HEK293 (cell line): ENCODE results near the gene VPS13D.

Source experiments
- CTCF ChIA-PET: fragments of 350-600 bp; formaldehyde crosslinking; extraction: SDS; loops from one replicate; lab custom pipeline; 2021; ENCODE audit warnings: antibody characterized with exemption; lab: Yijun Ruan, JAX
- POLR2A ChIA-PET: fragments of 300-600 bp; formaldehyde crosslinking; extraction: SDS; loops from one replicate; lab custom pipeline; 2020; ENCODE audit warnings: antibody characterized with exemption, inconsistent platforms; lab: Yijun Ruan, JAX
- H3K27ac ChIP-seq: fragments of 200-500 bp; sonication (Bioruptor generic); 2 replicates; pipeline ENCODE4 v1.5.1; 2014; ENCODE audit warnings: low read depth, low read length, control low read depth, inconsistent platforms; ENCODE audit errors: extremely low read depth
- H3K36me3 ChIP-seq, 2 experiments: fragments of 200-500 bp in 1 of 2; sonication (Bioruptor generic) in 1 of 2; 1 replicate in 1 of 2; 2 replicates in 1 of 2; pipeline ENCODE4 v1.5.1; 2014 to 2017; ENCODE audit warnings: inconsistent platforms in 2 of 2, low read length in 2 of 2; ENCODE audit not compliant: control insufficient read depth in 2 of 2, insufficient read depth in 1 of 2
- H3K4me1 ChIP-seq: fragments of 200-500 bp; sonication (Bioruptor generic); 2 replicates; pipeline ENCODE4 v1.5.1; 2014; ENCODE audit warnings: mild to moderate bottlenecking, low read length, inconsistent platforms; ENCODE audit not compliant: control insufficient read depth, insufficient read depth
- H3K4me3 ChIP-seq: 2 replicates; pipeline ENCODE4 v1.5.1; 2011; ENCODE audit warnings: low read depth, mild to moderate bottlenecking, control low read depth, low read length, moderate library complexity
- H3K9me3 ChIP-seq: fragments of 200-500 bp; sonication (Bioruptor generic); 2 replicates; pipeline ENCODE4 v1.5.1; 2014; ENCODE audit warnings: low read depth, low read length, inconsistent platforms; ENCODE audit not compliant: control insufficient read depth, insufficient read depth
- EGR2 ChIP-seq: fragments of 450-650 bp; formaldehyde crosslinking; IDR thresholded peaks from 2 replicates; pipeline ENCODE4 v1.5.1; 2016; ENCODE audit warnings: low read depth, missing biosample characterization, missing genetic modification characterization
- GFI1B ChIP-seq: fragments of 450-650 bp; formaldehyde crosslinking; IDR thresholded peaks from 2 replicates; pipeline ENCODE4 v1.5.1; 2016; ENCODE audit warnings: missing biosample characterization, missing genetic modification characterization
- GLIS1 ChIP-seq: fragments of 450-650 bp; formaldehyde crosslinking; IDR thresholded peaks from 2 replicates; pipeline ENCODE4 v1.5.1; 2016; ENCODE audit warnings: missing biosample characterization, missing genetic modification characterization
- HIC1 ChIP-seq: fragments of 450-650 bp; formaldehyde crosslinking; IDR thresholded peaks from 2 replicates; pipeline ENCODE4 v1.5.1; 2016; ENCODE audit warnings: missing biosample characterization, missing genetic modification characterization
- HOXA7 ChIP-seq: sonication (generic); formaldehyde crosslinking; IDR thresholded peaks from 2 replicates; pipeline ENCODE4 v1.8.1; 2022; ENCODE audit warnings: missing genetic modification reagents, borderline replicate concordance
- KLF16 ChIP-seq: fragments of 450-650 bp; formaldehyde crosslinking; IDR thresholded peaks from 2 replicates; pipeline ENCODE4 v1.5.1; 2017; ENCODE audit warnings: missing biosample characterization, missing genetic modification characterization
- PRDM2 ChIP-seq: fragments of 450-650 bp; formaldehyde crosslinking; IDR thresholded peaks from 2 replicates; pipeline ENCODE4 v1.5.1; 2016; ENCODE audit warnings: missing biosample characterization, missing genetic modification characterization, borderline replicate concordance
- SCRT2 ChIP-seq: fragments of 450-650 bp; formaldehyde crosslinking; IDR thresholded peaks from 2 replicates; pipeline ENCODE4 v1.5.1; 2016; ENCODE audit warnings: missing biosample characterization, missing genetic modification characterization
- TCF7L2 ChIP-seq: IDR thresholded peaks from 2 replicates; pipeline ENCODE4 v1.6.1; 2011; ENCODE audit warnings: low read depth, mild to moderate bottlenecking, inconsistent platforms, low read length, moderate library complexity, borderline replicate concordance
- ZBTB10 ChIP-seq: fragments of 450-650 bp; formaldehyde crosslinking; IDR thresholded peaks from 2 replicates; pipeline ENCODE4 v1.5.1; 2016; ENCODE audit warnings: missing biosample characterization, missing genetic modification characterization
- ZFP37 ChIP-seq: fragments of 450-650 bp; formaldehyde crosslinking; IDR thresholded peaks from 2 replicates; pipeline ENCODE4 v1.5.1; 2016; ENCODE audit warnings: missing biosample characterization, missing genetic modification characterization
- ZNF175 ChIP-seq: fragments of 450-650 bp; formaldehyde crosslinking; IDR thresholded peaks from 2 replicates; pipeline ENCODE4 v1.5.1; 2016; ENCODE audit warnings: missing biosample characterization, missing genetic modification characterization
- ZNF223 ChIP-seq: fragments of 450-650 bp; formaldehyde crosslinking; IDR thresholded peaks from 2 replicates; pipeline ENCODE4 v1.5.1; 2016; ENCODE audit warnings: missing biosample characterization, missing genetic modification characterization
- ZNF23 ChIP-seq: fragments of 450-650 bp; formaldehyde crosslinking; IDR thresholded peaks from 2 replicates; pipeline ENCODE4 v1.5.1; 2016; ENCODE audit warnings: missing biosample characterization, missing genetic modification characterization, borderline replicate concordance
- ZNF292 ChIP-seq: fragments of 450-650 bp; formaldehyde crosslinking; IDR thresholded peaks from 2 replicates; pipeline ENCODE4 v1.5.1; 2016; ENCODE audit warnings: low read depth, missing biosample characterization, missing genetic modification characterization, borderline replicate concordance
- ZNF548 ChIP-seq: fragments of 450-650 bp; formaldehyde crosslinking; IDR thresholded peaks from 2 replicates; pipeline ENCODE4 v1.5.1; 2016; ENCODE audit warnings: missing biosample characterization, missing genetic modification characterization
- ZNF596 ChIP-seq: fragments of 450-650 bp; IDR thresholded peaks from 2 replicates; pipeline ENCODE4 v1.5.0; 2018; ENCODE audit warnings: missing biosample characterization, mild to moderate bottlenecking, missing genetic modification characterization, moderate library complexity
- ZNF670 ChIP-seq: fragments of 450-650 bp; formaldehyde crosslinking; IDR thresholded peaks from 2 replicates; pipeline ENCODE4 v1.5.1; 2016; ENCODE audit warnings: missing biosample characterization, missing genetic modification characterization, low read depth
- ZNF776 ChIP-seq: fragments of 450-650 bp; formaldehyde crosslinking; IDR thresholded peaks from 2 replicates; pipeline ENCODE4 v1.5.0; 2017; ENCODE audit warnings: missing biosample characterization, missing genetic modification characterization, borderline replicate concordance
- ZNF792 ChIP-seq: fragments of 450-650 bp; formaldehyde crosslinking; IDR thresholded peaks from 2 replicates; pipeline ENCODE4 v1.5.1; 2016; ENCODE audit warnings: missing biosample characterization, missing genetic modification characterization
- ZNF837 ChIP-seq: fragments of 450-650 bp; formaldehyde crosslinking; IDR thresholded peaks from 2 replicates; pipeline ENCODE4 v1.5.1; 2016; ENCODE audit warnings: missing biosample characterization, missing genetic modification characterization
- ZNF843 ChIP-seq: fragments of 450-650 bp; formaldehyde crosslinking; IDR thresholded peaks from 2 replicates; pipeline ENCODE4 v1.5.1; 2016; ENCODE audit warnings: missing biosample characterization, missing genetic modification characterization

Gene VPS13D

GRCh38 chr1:12358499-12358898 is 128.7 kb downstream of the VPS13D start:
- no peaks in the 10 kb centered on the region for H3K9me3 ChIP-seq
- TF ChIP-seq ZBTB10 (tag by site-specific recombination): no peak
- TF ChIP-seq ZNF843 (tag by site-specific recombination): no peak
- no peak for TF ChIP-seq ZNF837 (tag by site-specific recombination)
- TF ChIP-seq EGR2 (tag by site-specific recombination): no peak
- TF ChIP-seq HIC1 (tag by site-specific recombination): no peak
- no peak for TF ChIP-seq GFI1B
- TF ChIP-seq PRDM2 (tag by site-specific recombination): no peak
- no peak for TF ChIP-seq ZNF596 (tag by site-specific recombination)
- TF ChIP-seq ZFP37 (tag by site-specific recombination): no peak
- no peak for TF ChIP-seq TCF7L2
- no peak for TF ChIP-seq ZNF23 (tag by site-specific recombination)
- TF ChIP-seq HOXA7 (CRISPR knock-in tag): no peak
- POLR2A ChIA-PET: no interaction called here
- H3K4me1 ChIP-seq: no peaks in the 10 kb centered on the region
- H3K36me3 ChIP-seq: peaks cover under 1 to 78% of the 10 kb centered on the region in 2 experiments
- H3K27ac ChIP-seq: no peak overlapping the region
- no peak overlapping the region for H3K4me3 ChIP-seq
- CTCF ChIA-PET: no interaction called here

- Histone ChIP-seq H3K27ac (no peak overlapping the region), H3K36me3 (peaks cover 0 to 79% of the 10 kb centered on the region in 2 experiments; a peak in 2 of 3 replicates), H3K9me3 (no peaks in the 10 kb centered on the region)
- TF ChIP-seq GLIS1 (no peak), KLF16 (tag by site-specific recombination) (no peak), ZNF792 (tag by site-specific recombination) (no peak), ZNF292 (tag by site-specific recombination) (no peak), ZNF223 (tag by site-specific recombination) (no peak), ZNF548 (tag by site-specific recombination) (no peak), ZNF175 (no peak), ZNF670 (tag by site-specific recombination) (no peak), SCRT2 (no peak), ZNF776 (no peak)
- TF ChIP-seq, all 188 proteins: peak for 0
- CTCF ChIA-PET: interaction anchor here (0.5 kb wide), 1 partner anchor 49 kb away, joined by 3 read pairs; no protein-coding TSS in a partner anchor
- H3K4me3 ChIP-seq: no peak overlapping the region
- POLR2A ChIA-PET: no interaction called here
- no peaks in the 10 kb centered on the region for H3K4me1 ChIP-seq
Observed at GRCh38 chr1:12359359-12360133, 129.7 kb downstream of the VPS13D start.
